ENCODE results near the gene BBS9. TPM values are rescaled to one million over a fixed set of nuclear protein-coding genes. Genes with fewer than 3 reads are reported as not detected.
A peak's percentile ranks its signal among the peaks of the same experiment; 100 is the strongest.

Gene BBS9
- total RNA-seq, 3 donors from 2014 or later, result 8.2 to 23.5 (median 15.8) TPM

DNA sequence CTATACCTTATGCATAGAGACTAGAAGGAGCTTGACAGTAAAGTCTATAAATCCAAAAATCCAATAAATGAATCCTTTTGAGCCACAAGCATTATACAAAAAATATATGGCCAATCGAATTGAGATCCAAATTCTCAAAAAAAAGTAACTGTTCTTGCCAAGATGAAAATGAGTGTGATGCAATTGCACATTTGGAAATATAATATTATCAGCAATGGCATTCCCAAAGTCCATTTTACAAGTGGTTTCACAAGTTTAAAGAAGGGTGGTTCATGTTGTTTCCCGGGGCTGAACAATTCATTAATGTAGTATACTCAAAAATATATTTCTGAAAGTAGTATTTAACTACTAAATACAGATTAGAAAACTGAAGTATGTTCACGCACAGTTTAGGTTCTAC, 27.5 kb upstream of the BBS9 start:
- ATAC-seq (no peak), DNase-seq (no peak)
- no peak overlapping the region for H3K4me3 ChIP-seq
- H3K4me1 ChIP-seq (ENCODE audit: low read depth), result peaks cover 10% of the 10 kb centered on the region
- intact Hi-C loops (cut with DNase I, micrococcal nuclease), result no loop called here
- H3K36me3 ChIP-seq (ENCODE audit: low read depth), result no peaks in the 10 kb centered on the region
- TF ChIP-seq, protein P1, sequence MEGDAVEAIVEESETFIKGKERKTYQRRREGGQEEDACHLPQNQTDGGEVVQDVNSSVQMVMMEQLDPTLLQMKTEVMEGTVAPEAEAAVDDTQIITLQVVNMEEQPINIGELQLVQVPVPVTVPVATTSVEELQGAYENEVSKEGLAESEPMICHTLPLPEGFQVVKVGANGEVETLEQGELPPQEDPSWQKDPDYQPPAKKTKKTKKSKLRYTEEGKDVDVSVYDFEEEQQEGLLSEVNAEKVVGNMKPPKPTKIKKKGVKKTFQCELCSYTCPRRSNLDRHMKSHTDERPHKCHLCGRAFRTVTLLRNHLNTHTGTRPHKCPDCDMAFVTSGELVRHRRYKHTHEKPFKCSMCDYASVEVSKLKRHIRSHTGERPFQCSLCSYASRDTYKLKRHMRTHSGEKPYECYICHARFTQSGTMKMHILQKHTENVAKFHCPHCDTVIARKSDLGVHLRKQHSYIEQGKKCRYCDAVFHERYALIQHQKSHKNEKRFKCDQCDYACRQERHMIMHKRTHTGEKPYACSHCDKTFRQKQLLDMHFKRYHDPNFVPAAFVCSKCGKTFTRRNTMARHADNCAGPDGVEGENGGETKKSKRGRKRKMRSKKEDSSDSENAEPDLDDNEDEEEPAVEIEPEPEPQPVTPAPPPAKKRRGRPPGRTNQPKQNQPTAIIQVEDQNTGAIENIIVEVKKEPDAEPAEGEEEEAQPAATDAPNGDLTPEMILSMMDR (IDR thresholded peaks at IDR 0.05), result no peak
- H3K9me3 ChIP-seq, result no peaks in the 10 kb centered on the region

DNA sequence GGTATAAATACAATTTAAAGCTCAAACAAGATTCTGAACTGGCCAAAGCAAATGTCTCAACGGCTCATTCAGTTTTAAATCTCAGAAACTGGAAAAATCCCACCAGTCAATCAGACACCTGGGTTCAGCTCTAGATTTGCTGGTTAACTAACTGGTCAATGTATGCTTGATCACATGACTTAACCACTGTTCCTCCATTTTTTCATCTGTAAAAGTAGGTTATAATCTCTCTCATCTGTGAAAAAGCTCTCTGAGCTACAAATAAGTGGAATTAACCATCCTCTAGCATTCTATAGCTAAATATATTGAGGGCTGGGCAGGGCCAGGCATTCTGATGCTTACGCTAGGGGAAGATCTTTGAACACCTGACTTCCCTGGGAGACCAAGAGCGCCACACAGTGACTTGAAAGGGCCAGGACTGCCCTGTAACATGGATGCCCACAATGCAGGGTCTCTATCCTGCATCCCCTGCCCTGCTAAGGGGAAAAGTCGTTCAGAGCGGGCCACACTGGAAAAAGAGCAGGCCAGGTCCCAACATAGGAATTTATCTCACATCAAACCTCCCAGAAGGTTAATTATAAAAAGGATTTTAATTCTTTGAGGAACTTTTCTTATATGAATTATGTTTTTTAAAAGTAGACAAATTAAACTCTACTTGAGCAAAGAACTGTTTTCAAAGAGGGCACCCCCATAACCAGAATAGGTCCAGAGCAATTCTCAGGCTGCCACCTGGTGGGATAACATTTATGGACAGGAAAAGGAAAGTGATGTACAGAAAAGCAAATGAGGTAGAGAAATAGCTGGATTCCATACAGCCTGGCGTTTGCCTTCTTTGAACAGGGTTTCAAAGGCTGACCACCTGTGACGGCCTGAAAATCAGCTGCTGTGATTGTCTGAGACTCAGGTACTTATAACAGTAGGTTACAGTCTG, 22.0 kb upstream of the BBS9 start:
- DNase-seq, result peak in 1 of 3 donors; percentile 59
- Histone ChIP-seq H3K36me3 (ENCODE audit: low read depth) (no peaks in the 10 kb centered on the region), H3K9me3 (no peaks in the 10 kb centered on the region), H3K4me1 (ENCODE audit: low read depth) (peaks cover 24% of the 10 kb centered on the region), H3K4me3 (no peak overlapping the region)
- TF ChIP-seq, protein P1 (IDR thresholded peaks at IDR 0.05), result peak; percentile 26
- peak; percentile 35 for ATAC-seq
- intact Hi-C loops (cut with DNase I, micrococcal nuclease), result no loop called here

DNA sequence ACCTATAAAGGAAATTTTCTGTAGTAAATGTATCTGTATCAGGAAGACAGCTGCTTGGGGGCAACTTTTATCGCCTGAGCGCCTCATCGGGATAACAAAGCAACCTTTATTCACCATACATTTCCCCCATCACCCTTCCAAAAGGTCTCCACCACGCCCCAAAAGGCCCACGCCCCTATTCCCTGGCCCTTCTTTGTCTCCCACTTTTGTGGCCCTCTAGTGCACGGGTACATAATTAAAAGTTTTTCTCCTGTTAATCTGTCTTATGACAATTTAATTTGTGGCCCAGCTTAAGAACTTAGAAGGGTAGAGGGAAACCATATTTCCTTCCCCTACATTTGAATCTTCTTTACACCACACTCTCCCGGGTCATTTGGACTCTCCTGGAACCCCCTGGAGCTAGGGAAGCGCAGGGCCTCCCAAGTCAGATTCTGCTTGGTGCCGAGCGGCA, 20.8 kb upstream of the BBS9 start:
- DNase-seq, result peak; percentile 16 to 50 (median 28)
- peak; percentile 50 for ATAC-seq
- TF ChIP-seq, protein P1 (IDR thresholded peaks at IDR 0.05), result no peak
- intact Hi-C loops (cut with DNase I, micrococcal nuclease), result no loop called here
- H3K4me3 ChIP-seq, result peak overlapping the region; percentile 90
- H3K9me3 ChIP-seq, result no peaks in the 10 kb centered on the region
- H3K36me3 ChIP-seq (ENCODE audit: low read depth), result no peaks in the 10 kb centered on the region
- H3K4me1 ChIP-seq (ENCODE audit: low read depth), result peaks cover 24% of the 10 kb centered on the region

DNA sequence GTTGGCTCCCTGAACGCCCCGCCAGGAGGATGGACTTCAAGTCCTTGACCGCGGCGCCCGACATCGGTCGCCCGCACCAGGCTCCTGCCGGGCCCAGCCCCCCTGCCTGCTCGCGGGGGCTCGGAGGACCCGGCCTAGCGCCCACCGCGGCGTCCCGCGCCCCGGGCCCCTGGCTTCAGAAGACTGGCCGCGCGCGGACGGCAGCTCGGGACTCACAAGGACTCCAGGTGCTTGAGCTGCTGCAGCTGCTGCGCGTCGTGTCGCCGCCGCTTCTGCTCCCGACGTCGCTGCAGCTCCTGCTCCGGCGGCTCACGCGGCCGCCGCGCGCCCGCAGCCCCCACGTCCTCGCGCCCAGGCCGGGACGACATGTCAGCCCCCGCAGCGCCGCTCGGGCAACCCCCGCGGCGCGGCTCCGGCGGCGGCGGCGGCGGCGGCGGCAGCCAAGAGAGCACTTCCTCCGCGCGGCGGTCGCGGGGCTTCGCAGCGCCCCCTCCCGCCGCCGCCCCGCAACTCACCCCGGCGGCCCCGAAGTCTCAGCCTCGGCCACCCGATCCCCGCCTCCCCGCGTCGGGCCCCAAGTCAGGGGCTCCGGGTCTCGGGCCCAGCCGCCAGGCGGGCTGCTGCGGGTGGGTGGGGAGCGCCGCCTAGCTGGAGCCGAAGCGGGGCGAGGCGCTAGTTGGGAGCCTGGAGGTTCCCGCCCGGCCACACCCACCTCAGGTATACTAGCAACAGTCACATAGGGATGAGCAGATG, 20.2 kb upstream of the BBS9 start, which contains the start of gene RP9:
Gene RP9, minus strand, starts transcription at position 400 of the 753 bp plus-strand sequence. Its CDS starts 32 bp downstream, at position 368.
- Histone ChIP-seq H3K4me1 (ENCODE audit: low read depth) (peaks cover 24% of the 10 kb centered on the region), H3K36me3 (ENCODE audit: low read depth) (no peaks in the 10 kb centered on the region), H3K4me3 (peak within 1 kb of the TSS; percentile 90), H3K9me3 (no peaks in the 10 kb centered on the region)
- ATAC-seq (peak; percentile 95), DNase-seq (peak; percentile 66 to 83 (median 81))
- intact Hi-C loops (cut with DNase I, micrococcal nuclease), result no loop called here
- TF ChIP-seq, protein P1 (IDR thresholded peaks at IDR 0.05), result peak; percentile 58

DNA sequence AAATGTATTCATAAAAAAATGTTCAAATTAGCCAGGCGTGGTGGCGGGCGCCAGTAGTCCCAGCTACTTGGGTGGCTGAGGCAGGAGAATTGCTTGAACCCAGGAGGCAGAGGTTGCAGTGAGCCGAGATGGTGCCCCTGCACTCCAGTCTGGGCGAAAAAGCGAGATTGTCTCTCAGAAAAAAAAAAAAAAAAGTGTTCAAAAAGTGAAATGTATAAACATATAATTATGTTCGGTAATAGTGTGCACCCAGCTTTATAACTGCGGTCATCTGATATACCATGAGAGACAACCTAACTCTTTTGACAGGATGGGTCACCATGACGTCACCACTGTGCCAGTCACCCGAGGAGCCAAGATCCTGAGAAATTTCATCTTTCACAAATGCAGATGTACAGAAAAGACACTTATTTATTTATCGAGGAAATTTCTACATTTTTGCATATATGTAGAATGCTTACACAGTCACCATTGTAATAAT, 19.6 kb upstream of the BBS9 start:
- ATAC-seq (no peak), DNase-seq (no peak)
- Histone ChIP-seq H3K4me1 (ENCODE audit: low read depth) (peaks cover 24% of the 10 kb centered on the region), H3K4me3 (peak overlapping the region; percentile 90), H3K9me3 (no peaks in the 10 kb centered on the region), H3K36me3 (ENCODE audit: low read depth) (no peaks in the 10 kb centered on the region)
- intact Hi-C loops (cut with DNase I, micrococcal nuclease), result no loop called here
- TF ChIP-seq, protein P1 (IDR thresholded peaks at IDR 0.05), result no peak
